ENCODE data around the gene IAH1.

The IAH1 gene, protein sequence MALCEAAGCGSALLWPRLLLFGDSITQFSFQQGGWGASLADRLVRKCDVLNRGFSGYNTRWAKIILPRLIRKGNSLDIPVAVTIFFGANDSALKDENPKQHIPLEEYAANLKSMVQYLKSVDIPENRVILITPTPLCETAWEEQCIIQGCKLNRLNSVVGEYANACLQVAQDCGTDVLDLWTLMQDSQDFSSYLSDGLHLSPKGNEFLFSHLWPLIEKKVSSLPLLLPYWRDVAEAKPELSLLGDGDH

DNA sequence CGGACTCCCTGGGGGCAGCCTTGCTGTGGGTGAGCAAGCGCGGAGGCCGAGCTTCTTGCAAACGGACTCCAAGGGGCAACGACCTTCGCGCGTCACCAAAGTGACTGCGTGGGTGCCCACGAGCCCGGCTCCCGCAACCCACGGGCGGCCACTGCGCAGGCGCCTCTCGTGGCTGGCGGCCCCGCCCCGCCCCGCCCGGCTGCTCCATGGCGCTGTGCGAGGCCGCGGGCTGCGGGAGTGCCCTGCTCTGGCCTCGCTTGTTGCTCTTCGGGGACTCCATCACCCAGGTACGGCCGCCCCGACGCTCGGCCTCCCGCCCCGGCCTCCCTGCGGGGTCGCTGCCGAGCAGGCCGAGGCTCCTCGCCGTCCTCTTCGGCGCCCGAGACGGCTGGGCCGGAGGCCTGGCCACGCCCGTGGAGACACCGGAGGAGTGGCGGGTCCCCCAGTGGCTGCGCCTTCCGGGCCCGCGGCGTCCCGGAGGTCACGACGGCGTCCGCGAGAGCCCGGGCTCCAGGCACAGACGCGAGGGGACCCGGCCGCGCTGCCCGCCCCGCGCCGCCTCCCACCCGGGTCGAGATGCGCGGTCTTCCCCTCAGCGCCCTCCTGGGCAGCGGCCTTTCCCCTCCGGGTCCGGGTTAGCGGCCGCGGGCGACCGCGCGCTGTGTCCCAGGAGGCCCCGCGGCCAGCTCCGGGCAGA is at the start of gene IAH1:
IAH1 (plus strand) TSS at position 191 of the 697 bp plus-strand sequence; CDS start at position 207, 16 bp downstream.
- DNase-seq, result peak; percentile 45 to 70 (median 60)

DNA sequence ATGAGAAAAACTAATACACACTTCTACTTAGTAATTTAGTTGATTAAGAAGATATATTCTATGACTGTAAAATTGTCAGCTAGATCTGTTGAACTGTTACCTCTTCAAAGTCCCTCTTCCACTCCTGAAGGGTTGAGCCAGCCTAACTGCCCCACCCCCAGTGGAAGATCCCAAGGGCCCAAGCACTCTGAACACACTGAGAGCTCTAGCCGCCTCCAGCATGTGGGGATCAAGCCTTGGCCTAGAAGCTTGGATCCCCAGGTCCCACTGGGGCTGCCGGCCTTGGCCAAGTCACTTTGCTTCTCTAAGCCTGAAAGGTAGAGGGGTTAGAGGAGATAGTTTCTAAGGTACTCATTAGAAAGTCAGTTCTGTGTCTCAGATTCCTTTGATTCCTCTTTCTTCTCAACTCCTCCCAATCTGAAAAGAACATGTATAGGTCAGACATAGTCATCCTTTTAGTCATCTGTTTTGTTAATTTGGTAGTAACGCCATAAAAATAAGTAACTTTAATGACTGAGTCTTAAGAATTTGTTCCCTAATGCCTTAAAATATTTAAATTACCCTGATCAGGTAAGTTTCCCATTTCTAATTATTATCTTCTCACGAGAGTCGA is 45.3 kb upstream of the IAH1 start:
- no peak for DNase-seq

DNA sequence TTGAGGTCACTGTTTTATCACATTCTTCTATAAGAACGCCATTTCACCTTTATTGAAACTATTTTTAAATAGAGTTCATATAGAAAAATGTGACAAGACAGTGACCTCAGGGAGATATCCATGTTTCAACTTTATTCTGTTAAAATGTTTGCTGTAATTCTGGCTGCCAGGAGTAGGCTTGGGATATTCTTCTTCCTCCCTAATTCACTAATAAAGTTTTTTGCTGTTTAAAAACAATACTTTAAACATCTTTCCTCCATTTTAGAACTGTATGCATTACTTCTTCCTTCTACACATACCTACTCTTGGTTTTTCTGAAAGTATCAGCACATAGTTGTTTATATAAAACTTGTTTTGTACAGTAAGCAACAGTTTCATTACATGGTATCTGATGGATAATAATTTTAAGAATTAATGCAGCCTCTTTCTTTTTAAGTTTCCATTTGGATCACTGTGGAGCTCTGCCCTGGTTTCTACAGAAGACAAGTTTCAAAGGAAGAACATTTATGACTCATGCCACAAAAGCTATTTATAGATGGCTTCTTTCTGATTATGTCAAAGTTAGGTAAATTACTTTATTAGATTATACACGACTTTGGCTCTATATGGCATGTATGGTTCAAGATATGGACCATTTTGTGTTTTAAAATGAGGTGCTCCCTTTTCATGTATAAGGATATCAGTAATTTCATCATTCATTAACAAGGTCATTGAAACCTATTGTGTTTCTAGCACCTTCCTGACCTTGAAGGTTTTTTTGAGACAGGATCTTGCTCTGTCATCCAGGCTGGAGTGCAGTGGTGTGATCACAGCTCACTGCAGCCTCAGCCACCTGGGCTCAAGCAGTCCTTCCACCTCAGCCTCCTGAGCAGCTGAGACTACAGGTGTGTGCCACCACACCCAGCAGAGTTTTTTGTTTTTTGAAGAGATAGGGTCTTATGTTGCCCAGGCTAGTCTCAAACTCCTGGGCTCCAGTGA is 43.7 kb upstream of the IAH1 start:
- DNase-seq, result no peak

DNA sequence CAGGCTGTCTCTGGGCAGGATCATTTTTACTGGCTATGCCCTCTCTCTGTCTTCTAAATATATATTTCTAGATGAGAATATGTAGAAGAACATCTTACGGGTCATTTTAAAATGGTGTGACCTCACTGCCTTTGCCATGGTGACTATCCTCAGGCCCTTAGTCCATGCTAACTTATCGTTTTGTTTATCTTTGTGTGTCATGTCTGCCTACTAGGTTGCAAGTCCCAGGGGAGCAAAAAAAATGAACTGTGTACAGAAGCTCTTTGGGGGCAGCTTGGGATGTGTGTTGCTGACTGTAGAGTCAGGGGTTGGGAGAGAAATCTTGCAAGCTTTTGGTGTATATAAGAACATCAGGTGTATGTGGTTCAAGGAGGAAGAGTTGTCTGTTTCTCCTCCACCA is 39.9 kb upstream of the IAH1 start:
- no peak for DNase-seq

DNA sequence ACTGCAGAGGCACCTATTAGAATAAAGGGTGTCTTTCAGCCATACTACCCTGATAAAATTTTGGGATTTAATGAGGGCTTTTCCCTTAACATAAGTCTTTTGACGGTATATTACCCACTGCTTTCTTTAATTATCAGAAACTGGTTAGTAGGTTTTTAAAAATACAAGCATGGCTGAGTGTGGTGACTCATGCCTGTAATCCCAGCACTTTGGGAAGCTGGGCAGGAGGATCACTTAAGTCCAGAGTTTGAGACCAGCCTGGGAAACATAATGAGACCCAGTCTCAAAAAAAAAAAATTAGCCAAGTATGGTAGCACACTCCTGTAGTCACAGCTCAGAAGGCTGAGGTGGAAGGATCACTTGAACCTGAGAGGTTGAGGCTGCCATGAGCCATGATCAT is 34.8 kb upstream of the IAH1 start:
- no peak for DNase-seq

DNA sequence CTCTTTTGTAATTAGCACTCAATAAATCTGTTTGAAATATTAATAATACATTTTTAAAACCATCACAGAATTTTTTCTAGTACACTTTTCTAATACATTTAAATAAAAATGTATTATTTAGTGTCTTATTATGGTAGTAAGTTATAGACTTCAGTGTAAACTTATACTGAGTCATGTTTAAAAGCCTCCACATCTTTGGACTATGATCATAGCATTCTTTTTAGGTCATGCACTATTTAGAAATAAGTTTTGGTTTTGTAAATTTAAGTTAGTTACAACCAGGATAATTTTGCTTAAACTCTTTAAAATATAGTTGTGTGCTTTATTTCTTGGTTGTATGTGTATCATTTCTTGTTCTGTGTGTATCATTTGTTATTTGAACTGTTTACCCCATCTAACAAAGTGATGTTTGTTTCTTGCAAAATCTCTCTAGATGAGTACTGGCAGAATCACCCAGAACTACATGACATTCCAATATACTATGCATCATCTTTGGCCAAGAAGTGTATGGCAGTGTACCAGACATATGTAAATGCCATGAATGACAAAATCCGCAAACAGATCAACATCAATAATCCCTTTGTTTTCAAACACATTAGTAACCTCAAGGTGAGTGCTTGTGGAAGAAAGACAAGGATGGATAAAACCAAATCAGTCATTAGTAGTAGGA is 34.2 kb upstream of the IAH1 start:
- DNase-seq, result no peak

DNA sequence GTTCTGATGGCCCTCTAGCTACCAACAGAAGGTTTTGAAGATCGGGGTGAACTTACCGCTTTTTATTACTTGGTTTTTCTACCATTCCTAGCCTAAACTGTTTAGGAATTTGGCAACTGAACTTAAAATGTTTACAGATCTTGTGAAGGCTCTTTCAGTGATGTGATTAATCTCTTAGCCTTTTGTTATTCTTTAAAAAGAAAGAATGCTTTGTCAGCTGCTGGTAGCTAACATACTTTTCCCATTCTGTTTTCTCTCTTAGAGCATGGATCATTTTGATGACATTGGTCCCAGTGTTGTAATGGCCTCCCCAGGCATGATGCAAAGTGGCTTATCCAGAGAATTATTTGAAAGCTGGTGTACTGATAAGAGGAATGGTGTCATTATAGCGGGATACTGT is 32.8 kb upstream of the IAH1 start:
- no peak for DNase-seq

DNA sequence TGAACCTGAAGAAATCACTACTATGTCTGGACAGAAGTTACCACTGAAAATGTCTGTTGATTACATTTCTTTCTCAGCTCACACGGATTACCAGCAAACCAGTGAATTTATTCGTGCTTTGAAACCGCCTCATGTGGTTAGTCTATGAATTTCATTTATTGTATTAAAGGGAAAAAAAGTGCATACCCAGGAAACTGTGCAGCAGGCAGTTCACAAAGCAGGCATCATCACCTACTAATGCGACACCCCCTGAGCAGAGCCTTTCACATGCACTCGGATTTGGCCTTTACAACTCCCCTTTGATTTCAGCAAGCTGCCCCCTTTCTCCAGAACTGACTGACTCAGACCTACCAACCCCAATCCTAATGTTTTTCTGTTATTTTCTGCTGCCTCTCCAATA is 30.8 kb upstream of the IAH1 start:
- DNase-seq, result no peak

DNA sequence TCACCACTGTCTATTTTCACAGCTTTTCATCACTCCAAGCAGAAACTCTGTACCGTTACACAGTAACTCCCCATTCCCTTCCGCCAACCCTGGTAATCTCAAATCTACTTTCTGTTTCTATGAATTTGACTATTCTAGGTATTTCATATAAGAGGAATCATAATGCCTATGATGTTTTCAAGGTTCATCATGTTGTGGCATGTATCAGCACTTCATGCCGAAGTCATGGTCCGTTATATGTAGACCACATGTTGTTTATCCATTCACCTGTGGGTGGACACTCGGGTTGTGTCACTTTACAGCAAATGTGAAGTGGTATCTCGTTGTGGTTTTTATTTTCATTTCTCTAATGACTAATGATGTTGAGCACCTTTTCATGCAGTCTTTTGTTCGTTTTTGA is 29.3 kb upstream of the IAH1 start:
- no peak for DNase-seq

DNA sequence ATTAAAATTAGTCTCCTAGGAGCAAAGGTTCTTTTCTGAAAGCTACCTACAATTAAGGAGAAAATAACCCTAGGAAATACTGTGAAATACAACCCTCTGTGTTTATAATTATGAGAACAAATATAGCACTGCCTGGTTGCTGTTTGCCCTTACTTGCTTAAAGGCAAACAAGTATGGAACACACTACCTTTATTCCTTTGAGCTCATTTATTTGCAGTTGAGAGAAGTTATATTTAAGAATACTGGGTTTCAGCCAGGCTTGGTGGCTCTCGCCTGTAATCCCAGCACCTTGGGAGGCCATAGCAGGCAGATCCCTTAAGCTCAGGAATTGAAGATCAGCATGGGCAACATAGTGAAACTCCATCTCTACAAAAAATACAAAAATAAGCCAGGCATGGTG is 23.1 kb upstream of the IAH1 start:
- DNase-seq, result no peak

DNA sequence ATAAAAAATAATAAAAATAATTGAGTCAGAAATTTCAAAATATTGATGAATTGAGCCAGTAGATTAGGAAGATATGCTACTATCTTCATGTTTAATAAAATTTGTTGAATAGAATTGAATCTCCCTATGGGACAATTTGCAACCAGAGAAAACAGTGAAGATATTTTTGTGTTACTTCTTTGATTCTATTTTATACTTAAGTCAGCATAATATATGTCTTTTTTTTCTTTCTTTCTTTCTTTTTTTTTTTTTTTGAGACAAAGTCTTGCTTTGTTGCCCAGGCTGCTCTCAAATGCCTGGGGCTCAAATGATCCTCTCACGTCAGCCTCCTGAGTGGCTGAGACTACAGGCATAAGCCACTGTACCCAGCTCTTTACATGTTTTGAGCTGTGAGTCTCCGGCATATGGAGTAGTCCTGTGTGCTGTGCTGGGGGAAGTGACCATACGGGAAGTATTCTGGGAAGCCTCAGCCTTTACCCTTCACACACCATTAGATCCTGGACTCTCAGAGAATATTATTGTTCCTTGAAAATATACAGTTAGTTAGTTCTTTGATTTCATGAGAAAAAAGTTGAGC is 13.8 kb upstream of the IAH1 start:
- DNase-seq, result no peak

DNA sequence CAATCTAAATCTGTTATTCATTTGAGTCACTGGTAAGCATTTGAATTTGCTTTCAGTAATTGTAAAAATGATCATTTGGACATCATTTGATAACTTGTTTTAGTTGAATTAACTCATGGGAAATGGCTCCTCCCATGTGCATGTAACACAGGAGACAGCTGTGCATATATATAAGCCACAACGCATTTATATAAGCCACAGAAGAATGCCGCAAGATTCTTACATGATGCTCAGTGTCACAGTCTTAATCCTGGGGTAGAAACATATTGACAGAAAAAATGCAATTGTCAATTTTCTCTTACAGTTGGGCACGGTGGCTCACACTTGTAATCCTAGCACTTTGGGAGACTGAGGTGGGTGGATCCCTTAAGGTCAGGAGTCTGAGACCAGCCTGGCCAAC is 13.3 kb upstream of the IAH1 start:
- no peak for DNase-seq

DNA sequence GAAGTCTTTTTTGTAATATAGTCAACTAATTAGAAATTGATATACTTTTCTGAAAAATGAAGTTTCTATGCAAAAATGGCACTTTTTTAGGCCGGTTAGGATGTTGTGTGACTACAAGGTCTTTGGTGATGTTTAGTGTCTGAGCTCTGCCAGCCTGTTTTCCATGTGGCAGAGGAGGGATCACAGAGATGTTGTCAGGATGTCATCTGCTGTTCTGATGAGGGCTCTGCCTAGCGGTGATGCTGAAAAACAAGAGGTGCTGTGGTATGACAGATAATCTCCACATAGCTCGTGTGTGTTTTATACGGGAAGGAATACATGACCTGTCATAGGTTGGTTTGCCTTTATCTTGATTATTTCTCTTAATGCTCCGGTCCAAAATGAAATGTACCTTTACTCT is 12.0 kb upstream of the IAH1 start:
- DNase-seq, result no peak

DNA sequence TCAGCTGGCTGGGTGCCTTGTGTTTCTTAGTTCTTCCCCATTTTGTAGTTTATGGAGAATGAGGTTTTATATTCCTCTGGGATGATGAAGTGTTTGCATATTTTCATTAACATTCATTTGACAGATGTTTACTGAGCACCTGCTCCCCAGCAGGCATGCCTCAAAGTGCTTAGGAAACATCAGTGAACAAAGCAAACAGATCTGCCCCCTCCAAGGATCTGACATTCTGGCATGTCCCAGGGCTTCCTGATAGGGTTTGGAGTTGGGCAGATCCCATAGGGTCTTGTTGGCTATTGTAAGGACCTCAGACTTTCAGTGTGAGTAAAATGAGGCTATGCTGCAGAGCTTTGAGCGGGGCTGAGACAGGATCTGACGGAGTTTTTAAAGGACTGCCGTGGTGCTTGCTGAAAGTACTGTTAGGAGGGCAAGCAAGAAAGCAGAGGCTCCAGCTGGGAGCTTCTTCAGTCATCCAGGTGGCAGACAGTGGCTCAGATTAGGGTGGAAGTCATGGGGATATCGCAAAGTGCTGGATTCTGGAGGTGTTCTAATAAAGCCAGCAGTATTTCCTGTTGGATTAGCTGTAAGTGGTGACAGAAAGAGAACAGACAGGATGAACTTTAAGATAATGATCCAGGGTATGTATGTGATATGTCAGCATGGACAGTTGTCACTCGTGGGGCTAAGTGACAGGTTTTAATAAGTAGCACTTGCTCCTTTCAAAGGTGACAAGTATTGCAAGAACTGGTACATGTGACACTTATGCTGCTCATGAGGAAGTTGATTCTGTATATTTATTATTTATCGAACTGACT is 11.3 kb upstream of the IAH1 start:
- no peak for DNase-seq

DNA sequence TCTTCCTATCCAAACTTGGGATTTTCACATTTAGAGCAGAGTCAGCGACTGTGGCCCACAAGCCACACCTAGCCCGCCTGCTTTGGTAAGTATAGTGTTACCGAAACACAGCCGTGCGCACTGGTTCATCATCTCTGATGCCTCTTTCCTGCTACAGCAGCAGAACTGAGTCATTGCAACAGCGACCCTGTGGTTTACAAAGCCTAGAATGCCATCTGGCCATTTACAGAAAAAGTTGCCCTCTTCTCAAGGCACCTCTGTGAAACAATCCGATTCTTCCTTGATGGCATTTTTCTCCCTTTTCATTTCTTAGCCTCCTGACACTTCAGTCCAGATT is 10.7 kb upstream of the IAH1 start:
- no peak for DNase-seq

DNA sequence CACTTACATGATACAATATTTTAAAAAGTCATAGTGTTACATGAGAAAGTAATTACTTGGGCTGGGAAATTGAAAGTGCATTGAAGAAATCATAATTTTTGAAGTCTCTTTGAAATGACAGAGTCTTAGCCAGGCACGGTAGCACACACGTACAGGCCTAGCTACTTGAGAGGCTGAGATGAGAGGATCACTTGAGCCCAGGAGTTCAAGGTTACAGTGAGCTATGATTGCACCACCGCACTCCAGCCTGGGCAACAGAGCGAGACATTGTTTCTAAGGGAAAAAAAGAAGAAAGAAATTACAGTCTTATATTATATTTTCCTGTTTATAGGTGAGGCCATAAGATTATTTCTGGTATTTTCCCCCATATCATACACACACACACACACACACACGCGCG is 9.2 kb upstream of the IAH1 start:
- no peak for DNase-seq

DNA sequence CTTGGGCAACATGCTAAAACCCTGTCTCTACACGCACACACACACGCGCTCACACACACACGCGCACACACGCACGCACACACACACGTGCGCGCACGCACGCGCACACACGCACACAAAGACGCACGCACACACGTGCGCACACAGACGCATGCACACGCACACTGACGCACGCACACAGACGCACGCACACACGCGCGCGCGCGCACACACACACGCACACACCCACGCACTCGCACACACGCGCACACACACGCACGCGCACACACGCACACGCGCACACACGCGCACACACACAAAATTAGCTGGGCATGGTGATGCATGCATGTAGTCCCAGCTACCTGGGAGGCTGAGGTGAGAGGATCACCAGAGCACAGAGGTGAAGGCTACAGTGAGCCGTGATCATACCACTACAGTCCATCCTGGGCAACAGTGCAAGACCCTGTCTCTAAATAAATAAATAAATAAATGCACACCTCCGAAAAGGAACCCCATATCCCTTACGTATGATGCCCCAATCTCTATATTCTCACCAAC is 8.1 kb upstream of the IAH1 start:
- DNase-seq, result no peak

DNA sequence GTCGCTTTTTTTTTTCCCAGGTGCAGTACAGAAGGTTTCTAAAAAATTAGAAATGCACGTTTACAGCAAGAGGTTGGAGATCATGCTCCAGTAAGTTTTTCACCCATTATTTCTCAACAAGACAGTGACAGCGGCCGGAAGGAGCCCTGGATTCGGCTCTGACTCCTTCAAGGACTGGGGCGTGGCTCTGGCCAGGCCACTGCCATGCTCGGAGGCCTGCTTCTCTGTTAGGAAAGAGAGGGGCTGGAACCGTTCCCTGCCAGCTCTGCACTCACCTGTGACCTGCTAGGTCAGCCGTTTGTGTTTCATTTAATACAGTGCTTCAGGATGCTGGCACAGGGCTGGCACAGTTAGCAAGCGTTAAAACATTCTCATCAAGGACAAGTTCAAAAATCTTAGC is 6.7 kb upstream of the IAH1 start:
- DNase-seq, result no peak

DNA sequence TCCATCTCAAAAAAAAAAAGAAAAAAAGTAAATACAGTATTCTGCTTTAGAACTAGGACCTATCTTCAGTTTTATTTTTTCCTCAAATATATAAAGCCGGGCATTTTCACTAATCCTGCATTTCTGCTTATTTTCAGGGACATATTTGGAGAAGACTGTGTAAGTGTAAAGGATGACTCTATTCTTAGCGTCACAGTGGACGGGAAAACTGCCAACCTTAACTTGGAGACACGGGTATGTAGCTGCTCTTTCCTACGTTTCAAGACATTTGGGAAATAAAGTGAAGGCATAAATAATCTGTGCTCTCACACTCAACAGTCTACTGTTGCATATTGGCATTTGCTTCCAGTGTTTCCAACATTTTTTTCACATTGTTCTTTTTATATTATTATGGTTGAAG is 3.1 kb upstream of the IAH1 start:
- DNase-seq, result no peak

DNA sequence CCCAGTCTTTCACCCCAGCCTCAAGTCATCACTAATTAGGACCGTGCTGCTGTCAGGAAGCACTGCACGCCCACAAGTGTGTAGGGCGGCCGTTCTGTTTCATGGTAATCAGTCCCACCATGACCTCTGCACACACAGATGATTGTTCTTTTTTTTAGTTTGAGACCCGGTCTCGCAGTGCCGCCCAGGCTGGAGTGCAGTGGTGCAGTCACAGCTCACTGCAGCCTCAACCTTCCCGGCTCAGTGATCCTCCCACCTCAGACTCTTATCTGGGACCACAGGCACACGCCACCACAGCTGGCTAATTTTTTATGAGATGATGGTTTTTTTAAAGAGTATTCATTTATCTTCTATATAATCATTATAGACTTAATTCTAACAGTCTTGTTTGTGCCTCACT is 1.8 kb upstream of the IAH1 start:
- no peak for DNase-seq

DNA sequence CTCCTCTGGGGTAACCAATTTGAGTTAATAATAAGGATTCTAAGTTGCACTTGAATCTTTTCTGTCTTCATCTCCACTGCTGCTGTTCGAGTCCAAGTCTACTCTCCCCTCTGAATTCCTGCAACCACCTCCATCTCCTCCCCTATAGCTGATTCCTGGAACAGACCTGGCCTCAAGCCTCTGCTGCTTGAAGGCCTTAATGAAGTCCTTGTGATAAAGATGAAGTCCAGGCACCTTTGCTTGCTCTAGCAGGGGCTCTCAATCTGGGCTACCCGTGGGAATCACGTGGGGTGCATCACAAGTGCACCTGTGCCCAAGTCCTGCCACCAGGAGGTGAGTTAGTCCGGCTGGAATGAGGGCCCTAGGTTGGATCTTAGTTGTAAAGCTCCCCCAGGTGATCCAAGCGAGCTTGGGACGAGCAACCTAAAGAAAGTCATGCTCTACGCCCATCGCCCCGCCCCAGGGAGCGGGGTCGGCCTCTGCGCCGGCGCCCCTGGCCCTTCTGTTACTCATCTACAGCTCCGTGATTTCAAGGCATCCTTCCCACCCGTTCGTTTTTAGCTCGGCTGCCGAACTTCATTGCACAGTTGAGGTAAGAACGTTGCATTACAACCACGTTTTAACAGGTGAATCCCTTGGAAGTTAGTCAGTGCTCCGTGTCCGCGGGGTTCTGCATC is 905 bp upstream of the IAH1 start:
- peak in 2 of 4 experiments; percentile 3 to 36 for DNase-seq

All from activated CD4-positive, CD25-positive, alpha-beta regulatory T cell (primary cell).